Endothelial cell of umbilical vein (primary cell): Measurements from ENCODE around the gene ADCY5. TPM values are rescaled to one million over a fixed set of nuclear protein-coding genes. Genes with fewer than 3 reads are reported as not detected.

Experiments
- BruUV-seq: library from RNA; stranded (reverse); fragments of 400-500 nt; replicated peaks from 2 replicates; lab custom pipeline; 2021; lab: Mats Ljungman, UMichigan
- CTCF ChIA-PET: fragments of 300-600, 350-600 bp; sonication (Branson Sonifier 250); formaldehyde crosslinking; loops from one replicate; lab custom pipeline; 2021; ENCODE audit warnings: antibody characterized with exemption, inconsistent platforms; lab: Charles Lee
- POLR2A ChIA-PET: fragments of 300-600, 350-600 bp; sonication (Branson Sonifier 250); formaldehyde crosslinking; loops from one replicate; lab custom pipeline; 2021; ENCODE audit warnings: antibody characterized with exemption, inconsistent platforms; lab: Charles Lee
- DNase-seq: peaks from one replicate; pipeline ENCODE4 v3.0.0-alpha.2; 2011; ENCODE audit warnings: low read depth, low spot score
- FAIRE-seq: peaks from 2 replicates; lab custom pipeline; 2011; peaks lifted over from hg19 to GRCh38; lab: Jason Lieb, UNC
- H2AFZ ChIP-seq: 2 replicates; pipeline ENCODE4 v1.6.0; 2012; ENCODE audit warnings: low read depth, low read length, control low read depth, inconsistent platforms
- H3K27ac ChIP-seq: 2 replicates; pipeline ENCODE4 v1.5.1; 2011; ENCODE audit warnings: low read depth, mild to moderate bottlenecking, control low read depth, low read length, moderate library complexity; ENCODE audit not compliant: insufficient read depth
- H3K27me3 ChIP-seq, 2 experiments: 2 replicates each; pipeline versions ENCODE4 v1.6.0 to v1.6.1; 2011; ENCODE audit warnings: low read length in 2 of 2, mixed read lengths in 1 of 2; ENCODE audit not compliant: control insufficient read depth in 2 of 2, insufficient read depth in 2 of 2
- H3K36me3 ChIP-seq, 2 experiments: 2 replicates in 1 of 2; 3 replicates in 1 of 2; pipeline ENCODE4 v1.5.1; 2011; ENCODE audit warnings: low read length in 2 of 2, mild to moderate bottlenecking in 1 of 2, moderate library complexity in 1 of 2; ENCODE audit not compliant: control insufficient read depth in 2 of 2, insufficient read depth in 2 of 2; ENCODE audit errors: extremely low read depth in 1 of 2
- H3K4me1 ChIP-seq: 3 replicates; pipeline ENCODE4 v1.5.1; 2011; ENCODE audit warnings: mild to moderate bottlenecking, low read length; ENCODE audit not compliant: control insufficient read depth, insufficient read depth; ENCODE audit errors: extremely low read depth
- H3K4me2 ChIP-seq: 2 replicates; pipeline ENCODE4 v1.6.1; 2011; ENCODE audit warnings: low read length, control low read depth, mixed read lengths; ENCODE audit not compliant: insufficient read depth
- H3K4me3 ChIP-seq, 3 experiments: fragments of 200-600 bp in 1 of 3; sonication (generic), shearing (Covaris generic) in 1 of 3; replicated peaks in 1 of 3; 2 replicates each; pipeline ENCODE4 v1.5.1; 2011 to 2016; ENCODE audit warnings: control low read depth in 3 of 3, low read length in 3 of 3, mild to moderate bottlenecking in 2 of 3, inconsistent platforms in 1 of 3, low read depth in 1 of 3, moderate library complexity in 1 of 3; ENCODE audit not compliant: insufficient read depth in 1 of 3
- H3K79me2 ChIP-seq: 2 replicates; pipeline ENCODE4 v1.6.0; 2012; ENCODE audit warnings: low read length, inconsistent platforms; ENCODE audit not compliant: control insufficient read depth, insufficient read depth
- H3K9ac ChIP-seq: replicated peaks from 2 replicates; pipeline ENCODE3; 2011; ENCODE audit warnings: low read length, control low read depth; ENCODE audit not compliant: insufficient read depth; ENCODE audit errors: extremely low read depth
- H3K9me1 ChIP-seq: replicated peaks from 3 replicates; pipeline ENCODE4 v1.6.0; 2011; ENCODE audit warnings: mild to moderate bottlenecking, low read length; ENCODE audit not compliant: control insufficient read depth, insufficient read depth; ENCODE audit errors: extremely low read depth
- H3K9me3 ChIP-seq: replicated peaks from 2 replicates; pipeline ENCODE4 v1.5.1; 2012; ENCODE audit warnings: low read length, inconsistent platforms; ENCODE audit not compliant: control insufficient read depth, insufficient read depth
- H4K20me1 ChIP-seq: replicated peaks from 2 replicates; pipeline ENCODE3; 2011; ENCODE audit warnings: mild to moderate bottlenecking, low read length; ENCODE audit not compliant: control insufficient read depth, insufficient read depth; ENCODE audit errors: extremely low read depth
- FOS ChIP-seq: IDR thresholded peaks from 2 replicates; pipeline ENCODE4 v1.6.1; 2011; ENCODE audit warnings: mild to moderate bottlenecking, low read length, moderate library complexity, borderline replicate concordance; ENCODE audit not compliant: insufficient read depth
- GATA2 ChIP-seq: IDR thresholded peaks from 2 replicates; pipeline ENCODE4 v1.7.0; 2011; ENCODE audit warnings: low read depth, mild to moderate bottlenecking, moderate library complexity, mixed read lengths, low read length; ENCODE audit not compliant: insufficient read length, insufficient read depth
- JUN ChIP-seq: IDR thresholded peaks from 2 replicates; pipeline ENCODE4 v1.6.1; 2011; ENCODE audit warnings: borderline replicate concordance, low read depth; ENCODE audit not compliant: insufficient read length, insufficient read depth
- MAX ChIP-seq: IDR thresholded peaks from 2 replicates; pipeline ENCODE4 v1.6.1; 2011; ENCODE audit not compliant: insufficient read depth, insufficient read length
- MYC ChIP-seq: IDR thresholded peaks from one replicate; pipeline ENCODE4 v1.6.1; 2011; ENCODE audit warnings: mild to moderate bottlenecking, low read depth, low read length
- POLR2A ChIP-seq: IDR thresholded peaks from 2 replicates; pipeline ENCODE4 v1.6.1; 2012; ENCODE audit warnings: low read depth, mild to moderate bottlenecking, control low read depth, low read length
- POLR2AphosphoS5 ChIP-seq: IDR thresholded peaks from 2 replicates; pipeline ENCODE4 v1.6.1; 2012; ENCODE audit warnings: low read depth, mild to moderate bottlenecking, control low read depth, low read length, moderate library complexity; ENCODE audit not compliant: insufficient read depth
- dilution Hi-C: fragments of 300-500 bp; cut with MboI; formaldehyde crosslinking; loops from one replicate; pipeline ENCODE4 v1.15.0; 2019; ENCODE audit warnings: low sequenced_read_pairs; ENCODE audit not compliant: extremely low pct_ligation_motif_present
- intact Hi-C: fragments of 100-400 bp; cut with micrococcal nuclease; formaldehyde crosslinking; loops from one replicate; pipeline ENCODE4 v1.10.0; 2022
- polyA plus RNA-seq, 4 experiments: library from polyadenylated mRNA; depleted of rRNA in 3 of 4; stranded (reverse) in 3 of 4; unstranded in 1 of 4; fragments of >200 nt; gene quantifications; 2 replicates each; pipeline versions ENCODE4 v1.2.1 to v1.2.3, GENCODE V29; 2011 to 2012; ENCODE audit warnings: missing spikeins in 1 of 4
- total RNA-seq: library from RNA; stranded (reverse); gene quantifications from 2 replicates; pipeline ENCODE4 v1.2.3, GENCODE V29; 2021
- TF ChIP-seq, protein P1 (sequence below), 2 donors: IDR thresholded peaks; 1 replicate in 1 of 2; 2 replicates in 1 of 2; pipeline ENCODE4 v1.5.1; 2011; ENCODE audit warnings: low read length in 2 of 2, mild to moderate bottlenecking in 2 of 2, moderate library complexity in 2 of 2, control low read depth in 1 of 2, inconsistent platforms in 1 of 2, low read depth in 1 of 2; ENCODE audit not compliant: insufficient read depth in 1 of 2; ENCODE audit errors: extremely low read depth in 1 of 2

The ADCY5 gene
- total and polyA plus RNA-seq, 2 donors (not counting 3 experiments of a cell fraction or from before 2014, with no cell fraction given), result 0.01 TPM; not detected in 1

GRCh38 chr3:123289391-123290106 lies 159.3 kb downstream of the ADCY5 start:
- POLR2A ChIA-PET, result no interaction called here
- FAIRE-seq (no peak), DNase-seq (no peak)
- Histone ChIP-seq H3K79me2 (no peaks in the 10 kb centered on the region), H3K9me1 (no peaks in the 10 kb centered on the region), H4K20me1 (no peaks in the 10 kb centered on the region), H3K4me3 (no peak overlapping the region), H3K36me3 (no peaks in the 10 kb centered on the region), H3K9me3 (no peaks in the 10 kb centered on the region), H3K27ac (no peak overlapping the region), H2AFZ (no peak overlapping the region), H3K4me2 (no peak overlapping the region), H3K4me1 (no peaks in the 10 kb centered on the region), H3K27me3 (no peaks in the 10 kb centered on the region), H3K9ac (no peak overlapping the region)
- TF ChIP-seq FOS, result no peak
- TF ChIP-seq JUN, result no peak
- TF ChIP-seq MYC, result no peak
- dilution Hi-C loops (no loop called here), intact Hi-C loops (no loop called here)
- CTCF ChIA-PET, result no interaction called here
- no TSS peak for BruUV-seq

- TF ChIP-seq, protein P1, sequence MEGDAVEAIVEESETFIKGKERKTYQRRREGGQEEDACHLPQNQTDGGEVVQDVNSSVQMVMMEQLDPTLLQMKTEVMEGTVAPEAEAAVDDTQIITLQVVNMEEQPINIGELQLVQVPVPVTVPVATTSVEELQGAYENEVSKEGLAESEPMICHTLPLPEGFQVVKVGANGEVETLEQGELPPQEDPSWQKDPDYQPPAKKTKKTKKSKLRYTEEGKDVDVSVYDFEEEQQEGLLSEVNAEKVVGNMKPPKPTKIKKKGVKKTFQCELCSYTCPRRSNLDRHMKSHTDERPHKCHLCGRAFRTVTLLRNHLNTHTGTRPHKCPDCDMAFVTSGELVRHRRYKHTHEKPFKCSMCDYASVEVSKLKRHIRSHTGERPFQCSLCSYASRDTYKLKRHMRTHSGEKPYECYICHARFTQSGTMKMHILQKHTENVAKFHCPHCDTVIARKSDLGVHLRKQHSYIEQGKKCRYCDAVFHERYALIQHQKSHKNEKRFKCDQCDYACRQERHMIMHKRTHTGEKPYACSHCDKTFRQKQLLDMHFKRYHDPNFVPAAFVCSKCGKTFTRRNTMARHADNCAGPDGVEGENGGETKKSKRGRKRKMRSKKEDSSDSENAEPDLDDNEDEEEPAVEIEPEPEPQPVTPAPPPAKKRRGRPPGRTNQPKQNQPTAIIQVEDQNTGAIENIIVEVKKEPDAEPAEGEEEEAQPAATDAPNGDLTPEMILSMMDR (IDR thresholded peaks at IDR 0.05; ENCODE audit: extremely low read depth in 1 of 2, insufficient read depth in 1 of 2, low read depth in 1 of 2, low read length in 2 of 2), result no peak
- TF ChIP-seq GATA2, result no peak
- TF ChIP-seq MAX, result no peak
- TF ChIP-seq POLR2AphosphoS5, result no peak
- no peak for TF ChIP-seq POLR2A
- no peak overlapping the region for H2AFZ ChIP-seq
- H3K4me1 ChIP-seq, result no peaks in the 10 kb centered on the region
- H3K9me3 ChIP-seq, result no peaks in the 10 kb centered on the region
- H3K27ac ChIP-seq, result no peak overlapping the region
- intact Hi-C loops, result no loop called here
- FAIRE-seq (no peak), DNase-seq (no peak)
- CTCF ChIA-PET, result interaction anchor here (0.9 to 4.4 kb wide), 3 partner anchors 33 to 272 kb away, joined by 3 to 24 read pairs (median 3); no protein-coding TSS in a partner anchor
- H3K9me1 ChIP-seq, result no peaks in the 10 kb centered on the region
- H3K79me2 ChIP-seq, result no peaks in the 10 kb centered on the region
- no peak overlapping the region for H3K4me3 ChIP-seq
- no peak overlapping the region for H3K4me2 ChIP-seq
- no TSS peak for BruUV-seq
- POLR2A ChIA-PET, result no interaction called here
- dilution Hi-C loops, result no loop called here
- no peaks in the 10 kb centered on the region for H3K27me3 ChIP-seq
- no peak overlapping the region for H3K9ac ChIP-seq
- no peaks in the 10 kb centered on the region for H3K36me3 ChIP-seq
- H4K20me1 ChIP-seq, result no peaks in the 10 kb centered on the region
Measured at GRCh38 chr3:123287962-123288302, 161.0 kb downstream of the ADCY5 start.
